Activated CD8-positive, alpha-beta T cell treated with anti-CD3 and anti-CD28 coated beads, Interleukin-2, amount 10 ng/mL, durations not matched to agents 7 days and 5 days (primary cell): ENCODE measurements around the gene ADAM19. TPM values are rescaled to one million over a fixed set of nuclear protein-coding genes. Genes with fewer than 3 reads are reported as not detected.

Experiments used
- ATAC-seq: fragments of 150-1000 bp; cut with Tn5 transposase; one replicate; pipeline ENCODE4 v1.10.0; 2021; ENCODE audit warnings: moderate library complexity
- CTCF ChIA-PET: fragments of 350-600 bp; sonication (Branson Sonifier 250); formaldehyde crosslinking; loops from one replicate; lab custom pipeline; 2021; ENCODE audit warnings: antibody characterized with exemption; lab: Charles Lee
- POLR2A ChIA-PET: fragments of 350-600 bp; sonication (Branson Sonifier 250); formaldehyde crosslinking; loops from one replicate; lab custom pipeline; 2021; ENCODE audit warnings: antibody characterized with exemption; lab: Charles Lee
- DNase-seq: peaks from one replicate; pipeline ENCODE4 v3.0.0-alpha.2; 2020
- H3K27ac Mint-ChIP-seq: one replicate; pipeline ENCODE4 v1.8.0; 2021; ENCODE audit warnings: mild to moderate bottlenecking, mixed read lengths
- H3K27me3 Mint-ChIP-seq: one replicate; pipeline ENCODE4 v1.8.0; 2021; ENCODE audit warnings: low read depth, mixed read lengths
- H3K36me3 Mint-ChIP-seq: one replicate; pipeline ENCODE4 v1.8.0; 2021; ENCODE audit warnings: low read depth, mixed read lengths
- H3K4me1 Mint-ChIP-seq: one replicate; pipeline ENCODE4 v1.8.0; 2021; ENCODE audit warnings: low read depth, mixed read lengths
- H3K4me3 Mint-ChIP-seq: one replicate; pipeline ENCODE4 v1.8.0; 2021; ENCODE audit warnings: mild to moderate bottlenecking, mixed read lengths
- H3K9me3 Mint-ChIP-seq: one replicate; pipeline ENCODE4 v1.8.0; 2022; ENCODE audit warnings: mixed read lengths; ENCODE audit not compliant: insufficient read depth
- total RNA-seq, 2 experiments: library from RNA; stranded (reverse); gene quantifications; one replicate each; pipeline ENCODE4 v1.2.3, GENCODE V29; 2021

Gene ADAM19
- total RNA-seq, 2 experiments from 2014 or later, result 77.7 to 80.6 TPM

DNA sequence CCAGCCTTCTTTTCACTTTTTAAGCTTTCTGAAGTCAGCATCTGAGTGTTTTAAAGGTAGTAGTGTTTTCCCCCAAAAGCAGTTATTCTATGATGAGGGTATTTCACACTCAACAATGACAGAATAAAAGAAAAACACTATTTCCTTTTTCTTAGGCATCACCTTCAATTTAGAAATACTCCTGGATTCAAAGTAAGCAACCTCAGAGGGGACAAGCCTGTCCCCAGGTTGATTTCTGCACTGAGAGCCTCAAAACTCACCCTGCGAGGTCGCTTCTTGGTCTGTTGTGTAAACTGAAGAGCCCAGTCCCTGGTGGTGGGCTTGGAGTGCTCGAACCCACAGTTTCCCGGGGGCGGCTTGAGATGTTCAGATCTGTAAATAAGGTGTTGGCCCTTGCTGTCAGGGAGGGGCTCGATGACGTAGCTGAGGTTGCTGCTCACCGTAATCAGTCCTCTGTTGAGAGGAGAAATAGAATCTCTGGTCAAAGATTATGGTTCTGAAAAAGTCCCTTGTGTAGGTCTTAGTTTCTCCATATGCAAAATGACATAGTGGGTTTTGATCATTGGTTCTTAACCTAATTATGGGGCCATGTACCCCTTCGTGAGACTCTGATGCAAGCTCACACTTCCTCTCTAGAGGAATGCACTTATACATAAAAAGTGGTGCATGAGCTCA is 55.9 kb downstream of the ADAM19 start:
- DNase-seq (no peak), ATAC-seq (no peak)
- ChIA-PET CTCF (interaction anchor here (1.1 to 2.2 kb wide), 3 partner anchors 77 to 224 kb away, joined by 3 to 7 read pairs (median 7); partner anchors contain the start of gene LSM11), POLR2A (no interaction called here)
- Mint-ChIP-seq H3K27ac (no peak overlapping the region), H3K4me3 (no peak overlapping the region), H3K9me3 (no peaks in the 10 kb centered on the region), H3K36me3 (peaks cover 68% of the 10 kb centered on the region), H3K27me3 (no peaks in the 10 kb centered on the region), H3K4me1 (peaks cover 45% of the 10 kb centered on the region)

DNA sequence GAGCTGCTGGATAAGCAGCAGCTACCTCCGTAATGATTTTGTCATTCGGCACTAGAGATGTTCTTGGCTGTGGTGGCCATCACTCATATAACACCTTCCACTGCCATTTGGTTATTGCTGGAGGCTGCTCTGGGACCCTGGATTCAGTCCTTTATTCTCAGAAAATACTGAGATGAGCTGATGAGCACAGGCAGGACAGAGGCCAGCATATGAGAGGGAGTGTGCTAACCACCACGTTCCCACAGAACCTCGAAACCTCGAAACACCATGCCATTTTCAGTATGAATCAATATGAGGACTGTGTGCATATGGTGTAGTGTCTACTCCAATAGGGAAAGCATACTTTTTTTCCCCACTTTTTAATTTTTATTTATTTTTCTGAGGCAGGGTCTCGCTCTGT is 56.6 kb downstream of the ADAM19 start:
- Mint-ChIP-seq H3K27ac (peak overlapping the region; percentile 61), H3K27me3 (no peaks in the 10 kb centered on the region), H3K36me3 (peaks cover 71% of the 10 kb centered on the region), H3K9me3 (no peaks in the 10 kb centered on the region), H3K4me1 (peaks cover 45% of the 10 kb centered on the region), H3K4me3 (no peak overlapping the region)
- ATAC-seq (peak; percentile 90), DNase-seq (peak; percentile 73)
- ChIA-PET CTCF (interaction anchor here (0.7 to 2.2 kb wide), 5 partner anchors 40 to 224 kb away, joined by 3 to 7 read pairs (median 3); partner anchors contain the start of gene LSM11), POLR2A (no interaction called here)

DNA sequence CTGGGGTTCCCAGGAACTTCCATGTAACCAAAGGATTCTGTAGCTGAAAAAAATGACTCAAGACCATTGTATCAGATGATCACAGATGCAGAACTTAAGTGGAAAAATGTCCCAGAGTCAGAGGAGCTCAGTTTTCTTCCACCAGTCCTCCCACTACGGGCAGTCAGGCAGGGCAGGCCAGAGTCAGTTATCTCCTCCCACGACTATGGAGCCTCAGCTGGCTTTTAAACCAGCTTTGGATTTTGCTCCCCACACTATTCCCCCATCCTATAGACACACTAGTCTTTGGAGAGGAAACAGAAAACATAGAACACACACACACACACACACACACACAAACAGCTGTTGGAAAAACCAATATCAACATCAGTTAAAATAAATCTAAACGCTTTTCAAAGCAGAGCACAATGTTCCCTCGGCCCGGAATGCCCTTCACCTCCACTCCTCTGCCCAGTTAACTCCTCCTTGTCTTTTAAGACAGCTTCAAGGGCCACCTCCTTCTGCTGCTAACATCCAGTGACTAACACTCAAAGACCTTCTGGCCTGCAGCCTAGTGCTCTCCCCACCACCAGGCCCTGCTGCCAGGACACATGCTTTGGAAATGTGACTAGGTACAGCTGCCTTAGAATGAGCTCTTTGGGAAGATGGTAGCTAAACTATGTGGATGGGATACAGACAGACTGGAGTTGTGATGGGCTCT is 58.8 kb downstream of the ADAM19 start:
- POLR2A ChIA-PET, result no interaction called here
- Mint-ChIP-seq H3K4me1 (peaks cover 42% of the 10 kb centered on the region), H3K36me3 (peaks cover 81% of the 10 kb centered on the region), H3K4me3 (no peak overlapping the region), H3K27me3 (no peaks in the 10 kb centered on the region), H3K27ac (peak overlapping the region; percentile 14), H3K9me3 (no peaks in the 10 kb centered on the region)
- ATAC-seq (no peak), DNase-seq (no peak)
- CTCF ChIA-PET, result interaction anchor here (0.9 kb wide), 2 partner anchors 45 to 202 kb away, joined by 3 read pairs; no protein-coding TSS in a partner anchor

DNA sequence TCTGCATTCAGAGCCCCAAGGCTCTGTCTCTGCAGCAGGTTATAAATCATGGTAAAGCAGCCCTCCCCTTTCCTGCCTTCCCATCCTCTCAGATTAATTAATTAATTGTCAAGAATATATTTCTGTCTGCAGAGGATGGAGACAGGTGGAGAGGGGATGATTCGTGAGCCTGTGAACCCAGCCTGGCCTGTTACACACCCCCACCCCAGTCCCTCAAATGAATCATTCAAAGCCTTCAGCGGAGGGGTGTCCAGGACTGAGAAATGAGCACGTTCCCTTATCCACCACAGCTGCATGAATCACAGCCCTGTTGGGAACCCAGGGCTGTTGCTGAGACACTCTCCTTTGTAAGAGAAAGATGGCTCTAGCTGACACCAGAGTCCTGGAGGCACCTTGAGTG is 59.6 kb downstream of the ADAM19 start:
- no peaks in the 10 kb centered on the region for H3K27me3 Mint-ChIP-seq
- H3K27ac Mint-ChIP-seq, result no peak overlapping the region
- ChIA-PET POLR2A (no interaction called here), CTCF (interaction anchor here (0.9 kb wide), 1 partner anchor 44 kb away, joined by 3 read pairs; no protein-coding TSS in a partner anchor)
- H3K4me1 Mint-ChIP-seq, result peaks cover 36% of the 10 kb centered on the region
- ATAC-seq (no peak), DNase-seq (no peak)
- no peak overlapping the region for H3K4me3 Mint-ChIP-seq
- H3K9me3 Mint-ChIP-seq, result no peaks in the 10 kb centered on the region
- H3K36me3 Mint-ChIP-seq, result peaks cover 82% of the 10 kb centered on the region

DNA sequence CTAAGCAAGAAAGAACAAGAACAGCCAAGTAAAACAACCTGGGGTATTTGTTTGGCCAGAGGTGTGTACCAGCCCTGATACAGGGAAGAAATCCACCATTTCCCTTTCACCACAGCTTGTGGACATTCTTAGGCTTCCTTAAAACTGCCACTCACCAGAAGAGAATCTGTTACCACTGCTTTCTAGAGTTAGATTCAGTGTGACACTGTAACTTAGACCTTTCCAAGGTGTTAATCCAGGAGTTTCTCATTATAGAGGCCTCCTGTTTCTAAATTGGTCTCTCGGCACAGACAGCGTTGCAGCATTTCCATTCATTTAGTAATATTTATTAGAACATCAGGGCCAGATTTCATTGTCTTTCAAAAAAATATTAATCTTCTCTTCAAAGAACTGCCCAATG is 60.6 kb downstream of the ADAM19 start:
- CTCF ChIA-PET, result no interaction called here
- no peak overlapping the region for H3K4me3 Mint-ChIP-seq

DNA sequence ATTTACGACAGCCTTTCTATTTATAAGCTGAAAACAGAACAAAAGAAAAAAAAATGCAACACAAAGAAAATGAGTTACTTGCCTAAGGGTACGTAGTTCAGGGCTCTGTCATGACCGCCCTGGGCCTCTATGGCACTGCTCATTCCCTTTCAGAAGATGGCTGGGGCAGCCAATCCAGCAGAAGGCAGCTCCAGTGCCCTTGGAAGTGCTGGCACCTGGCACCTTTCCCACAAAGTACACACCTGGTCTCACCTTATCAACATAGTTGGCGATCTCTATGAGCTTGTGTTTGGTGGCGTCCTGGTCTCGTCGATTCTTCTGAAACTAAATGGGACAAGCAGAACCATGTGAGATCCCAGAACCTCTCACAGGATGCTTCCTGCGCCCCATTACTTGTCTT is 62.4 kb downstream of the ADAM19 start:
- Mint-ChIP-seq H3K27ac (no peak overlapping the region), H3K9me3 (no peaks in the 10 kb centered on the region), H3K27me3 (no peaks in the 10 kb centered on the region), H3K4me3 (no peak overlapping the region), H3K36me3 (peaks cover 81% of the 10 kb centered on the region), H3K4me1 (peaks cover 8% of the 10 kb centered on the region)
- ATAC-seq, result no peak
- no peak for DNase-seq
- ChIA-PET CTCF (interaction anchor here (0.7 kb wide), 1 partner anchor 28 kb away, joined by 3 read pairs; no protein-coding TSS in a partner anchor), POLR2A (no interaction called here)

More for the DNA sequence above, 60.6 kb downstream of the ADAM19 start:
- H3K36me3 Mint-ChIP-seq, result peaks cover 83% of the 10 kb centered on the region
- ATAC-seq (no peak), DNase-seq (no peak)
- no peaks in the 10 kb centered on the region for H3K27me3 Mint-ChIP-seq
- POLR2A ChIA-PET, result no interaction called here
- no peaks in the 10 kb centered on the region for H3K9me3 Mint-ChIP-seq
- peak overlapping the region; percentile 7 for H3K27ac Mint-ChIP-seq
- peaks cover 26% of the 10 kb centered on the region for H3K4me1 Mint-ChIP-seq

DNA sequence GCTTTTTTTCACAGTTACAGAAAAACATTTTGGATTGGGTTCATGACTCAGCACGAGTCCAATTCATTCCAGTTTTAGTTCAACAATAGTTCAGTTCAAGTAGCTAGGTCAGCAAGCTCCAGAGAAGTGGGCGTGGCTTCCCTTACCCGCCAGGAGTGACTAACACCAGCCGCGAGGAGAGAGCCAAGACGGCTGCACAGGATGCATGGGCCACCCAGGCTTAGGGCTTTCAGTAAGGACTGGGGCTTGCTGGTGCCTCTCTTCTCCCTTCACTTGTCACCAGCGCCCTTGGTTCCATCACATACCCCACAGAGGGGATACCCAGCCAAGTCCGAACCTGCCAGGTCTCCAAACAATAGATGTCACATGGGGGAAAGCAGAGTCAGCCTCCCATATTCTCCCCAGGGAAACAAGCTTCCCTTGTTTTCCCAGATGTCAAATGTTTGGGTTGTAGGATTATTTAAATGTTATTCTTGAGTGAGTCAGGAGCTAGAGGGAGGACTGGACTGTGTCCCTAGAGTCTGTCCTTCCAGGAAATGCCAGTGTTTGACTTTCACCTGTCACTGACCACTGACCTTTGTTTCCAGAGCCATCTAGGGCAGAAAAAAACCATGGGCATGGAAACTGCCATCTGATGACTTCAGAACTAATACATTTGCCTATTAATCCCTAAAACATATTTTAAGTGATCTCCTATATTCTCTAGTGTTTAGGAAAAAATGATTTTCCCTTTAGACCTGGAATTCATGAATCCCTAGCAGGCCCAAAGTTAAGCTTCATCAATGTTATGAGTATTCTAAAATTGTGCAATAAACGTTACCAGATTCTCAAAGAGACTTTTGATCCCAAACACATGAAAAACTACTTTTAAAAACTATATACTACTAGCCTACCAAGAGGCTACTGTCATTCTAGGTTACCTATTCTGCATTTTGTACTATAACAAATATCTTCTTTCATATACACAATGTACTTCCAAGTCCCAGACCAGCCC is 63.6 kb downstream of the ADAM19 start:
- ATAC-seq (no peak), DNase-seq (no peak)
- POLR2A ChIA-PET, result no interaction called here
- H3K4me1 Mint-ChIP-seq, result peaks cover 4% of the 10 kb centered on the region
- H3K4me3 Mint-ChIP-seq, result no peak overlapping the region
- H3K9me3 Mint-ChIP-seq, result no peaks in the 10 kb centered on the region
- no peak overlapping the region for H3K27ac Mint-ChIP-seq
- peaks cover 78% of the 10 kb centered on the region for H3K36me3 Mint-ChIP-seq
- CTCF ChIA-PET, result interaction anchor here (1.1 kb wide), 1 partner anchor 21 kb away, joined by 3 read pairs; no protein-coding TSS in a partner anchor
- no peaks in the 10 kb centered on the region for H3K27me3 Mint-ChIP-seq

DNA sequence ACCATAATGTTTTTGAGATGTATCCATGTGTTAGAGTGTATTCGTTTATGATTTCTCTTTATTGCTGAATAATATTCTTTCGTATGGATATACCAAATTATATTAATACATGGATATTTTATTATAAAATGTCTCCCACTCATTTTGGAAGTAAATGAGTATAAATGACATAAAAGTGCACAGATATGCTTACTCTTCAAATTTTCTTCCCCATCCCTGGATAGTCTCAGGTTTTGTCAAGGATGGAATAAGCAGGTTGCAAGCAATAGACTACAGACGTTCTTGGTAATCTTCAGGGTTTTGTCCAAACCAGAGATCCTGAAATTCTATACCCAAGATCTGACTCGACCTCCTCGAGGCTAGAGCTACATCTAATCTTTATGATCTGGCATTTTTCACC is 64.9 kb downstream of the ADAM19 start:
- H3K27ac Mint-ChIP-seq, result no peak overlapping the region
- no peak overlapping the region for H3K4me3 Mint-ChIP-seq
- peaks cover 82% of the 10 kb centered on the region for H3K36me3 Mint-ChIP-seq
- DNase-seq, result no peak
- ChIA-PET CTCF (no interaction called here), POLR2A (no interaction called here)
- no peaks in the 10 kb centered on the region for H3K27me3 Mint-ChIP-seq
- ATAC-seq, result no peak
- peaks cover 15% of the 10 kb centered on the region for H3K4me1 Mint-ChIP-seq
- H3K9me3 Mint-ChIP-seq, result no peaks in the 10 kb centered on the region

DNA sequence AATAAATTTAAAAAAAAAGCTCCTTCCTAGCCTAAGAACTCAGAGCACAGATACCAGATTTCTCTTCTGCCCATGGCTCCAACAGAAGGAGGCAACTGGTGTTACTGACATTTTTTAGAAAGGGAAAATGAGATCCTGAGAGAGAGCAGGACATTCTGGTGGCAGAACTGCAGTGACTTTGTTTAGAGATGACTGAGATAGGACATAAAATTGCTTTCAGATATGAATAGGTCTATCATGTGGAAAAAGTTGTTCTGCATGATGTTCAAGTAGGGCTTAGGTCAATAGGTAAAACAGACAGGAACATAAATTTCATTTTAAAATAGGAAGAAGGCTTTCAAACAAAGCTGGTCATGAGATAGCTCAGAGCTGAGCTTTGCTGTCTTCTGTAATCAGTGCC is 66.0 kb downstream of the ADAM19 start:
- no peak for DNase-seq
- no peak for ATAC-seq
- no peaks in the 10 kb centered on the region for H3K27me3 Mint-ChIP-seq
- CTCF ChIA-PET, result interaction anchor here (1.0 to 1.1 kb wide), 2 partner anchors 10 to 208 kb away, joined by 3 to 4 read pairs; no protein-coding TSS in a partner anchor
- POLR2A ChIA-PET, result no interaction called here
- H3K36me3 Mint-ChIP-seq, result peaks cover 79% of the 10 kb centered on the region
- H3K9me3 Mint-ChIP-seq, result no peaks in the 10 kb centered on the region
- no peak overlapping the region for H3K4me3 Mint-ChIP-seq
- H3K27ac Mint-ChIP-seq, result peak overlapping the region; percentile 37
- peaks cover 18% of the 10 kb centered on the region for H3K4me1 Mint-ChIP-seq

DNA sequence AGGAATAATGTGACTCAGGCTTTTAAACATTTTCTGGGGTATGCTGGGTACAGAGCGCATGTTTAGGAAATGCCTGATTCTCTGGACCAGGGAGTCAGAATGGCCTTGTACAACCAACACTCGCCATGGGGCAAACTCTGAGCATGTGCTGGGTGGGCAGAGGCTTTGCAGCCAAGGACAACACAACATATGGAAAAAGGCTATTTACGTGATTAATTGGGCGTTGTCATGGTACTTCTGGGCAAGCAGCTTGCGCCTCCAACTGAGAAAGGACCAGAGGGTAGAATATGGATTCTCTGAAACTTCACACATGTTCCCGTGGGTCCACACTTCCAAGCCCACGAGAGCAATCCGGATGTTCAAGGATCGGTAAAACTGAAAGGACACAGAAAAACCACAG is 66.5 kb downstream of the ADAM19 start:
- no peak overlapping the region for H3K27ac Mint-ChIP-seq

More for the DNA sequence above, 66.5 kb downstream of the ADAM19 start:
- no peaks in the 10 kb centered on the region for H3K9me3 Mint-ChIP-seq
- H3K36me3 Mint-ChIP-seq, result peaks cover 83% of the 10 kb centered on the region
- no peaks in the 10 kb centered on the region for H3K27me3 Mint-ChIP-seq
- DNase-seq (no peak), ATAC-seq (no peak)
- no peak overlapping the region for H3K4me3 Mint-ChIP-seq
- H3K4me1 Mint-ChIP-seq, result peaks cover 18% of the 10 kb centered on the region
- ChIA-PET POLR2A (no interaction called here), CTCF (interaction anchor here (1.0 to 1.1 kb wide), 2 partner anchors 10 to 209 kb away, joined by 3 to 4 read pairs; no protein-coding TSS in a partner anchor)
